ENCODE data around the gene SEMA4G. TPM values are rescaled to one million over a fixed set of nuclear protein-coding genes. Genes with fewer than 3 reads are reported as not detected.
A peak's percentile ranks its signal among the peaks of the same experiment; 100 is the strongest.

SEMA4G gene, protein sequence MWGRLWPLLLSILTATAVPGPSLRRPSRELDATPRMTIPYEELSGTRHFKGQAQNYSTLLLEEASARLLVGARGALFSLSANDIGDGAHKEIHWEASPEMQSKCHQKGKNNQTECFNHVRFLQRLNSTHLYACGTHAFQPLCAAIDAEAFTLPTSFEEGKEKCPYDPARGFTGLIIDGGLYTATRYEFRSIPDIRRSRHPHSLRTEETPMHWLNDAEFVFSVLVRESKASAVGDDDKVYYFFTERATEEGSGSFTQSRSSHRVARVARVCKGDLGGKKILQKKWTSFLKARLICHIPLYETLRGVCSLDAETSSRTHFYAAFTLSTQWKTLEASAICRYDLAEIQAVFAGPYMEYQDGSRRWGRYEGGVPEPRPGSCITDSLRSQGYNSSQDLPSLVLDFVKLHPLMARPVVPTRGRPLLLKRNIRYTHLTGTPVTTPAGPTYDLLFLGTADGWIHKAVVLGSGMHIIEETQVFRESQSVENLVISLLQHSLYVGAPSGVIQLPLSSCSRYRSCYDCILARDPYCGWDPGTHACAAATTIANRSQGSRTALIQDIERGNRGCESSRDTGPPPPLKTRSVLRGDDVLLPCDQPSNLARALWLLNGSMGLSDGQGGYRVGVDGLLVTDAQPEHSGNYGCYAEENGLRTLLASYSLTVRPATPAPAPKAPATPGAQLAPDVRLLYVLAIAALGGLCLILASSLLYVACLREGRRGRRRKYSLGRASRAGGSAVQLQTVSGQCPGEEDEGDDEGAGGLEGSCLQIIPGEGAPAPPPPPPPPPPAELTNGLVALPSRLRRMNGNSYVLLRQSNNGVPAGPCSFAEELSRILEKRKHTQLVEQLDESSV
- 0.10 TPM for total RNA-seq

DNA sequence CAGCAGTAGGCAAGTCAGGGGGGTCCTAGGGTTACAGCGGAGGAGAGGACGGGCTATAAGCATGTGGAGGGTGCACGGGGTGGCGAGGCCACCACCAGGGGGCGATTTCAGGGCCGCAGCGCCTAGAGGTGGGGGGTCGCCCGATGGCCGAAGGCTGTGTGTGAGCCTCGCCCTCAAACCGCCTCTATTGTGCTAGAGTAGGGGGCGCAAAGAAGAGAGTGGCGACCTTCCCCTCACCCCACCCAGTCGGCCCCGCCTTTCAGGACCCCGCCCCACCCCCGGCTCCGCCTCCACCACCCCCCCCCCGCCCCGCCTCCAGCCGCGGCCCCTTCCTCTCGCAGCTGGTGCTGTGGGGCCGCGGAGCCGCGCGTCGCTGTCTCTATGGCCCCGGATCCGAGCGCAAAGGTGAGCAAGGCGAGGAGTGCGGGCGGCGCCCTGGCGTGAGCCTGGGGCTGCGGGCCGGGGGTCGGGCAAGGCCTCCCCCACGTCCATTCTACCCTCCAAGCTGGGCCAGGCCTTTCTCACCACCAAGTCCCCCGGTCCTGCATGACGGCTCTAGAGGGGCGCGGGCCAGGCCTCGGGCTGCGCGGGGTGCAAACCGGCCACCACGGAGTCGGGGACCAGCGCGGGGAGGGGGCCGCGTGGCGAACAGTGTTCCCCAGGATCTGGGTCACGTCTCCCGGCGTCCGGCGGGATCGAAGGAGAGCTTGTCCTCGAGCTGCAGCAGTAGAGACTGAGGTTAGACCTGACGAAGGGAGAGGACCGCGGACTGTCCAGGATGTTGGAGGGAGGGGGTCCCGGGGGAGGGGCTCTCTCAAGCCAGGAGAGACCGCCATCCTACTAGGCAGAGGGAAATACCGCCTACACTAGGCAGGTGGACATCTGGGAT lies at the start of gene SEMA4G:
Gene SEMA4G, plus strand, starts transcription at position 318 of the 889 bp plus-strand sequence. CDS start 3,409 bp downstream, outside the sequence.
- peaks cover 14% of the 10 kb centered on the region for H3K4me1 ChIP-seq (ENCODE audit: insufficient read depth, low read length)
- H3K9me3 ChIP-seq (ENCODE audit: low read depth, low read length) = no peaks in the 10 kb centered on the region
- H3K27me3 ChIP-seq (ENCODE audit: insufficient read depth, low read length) = no peaks in the 10 kb centered on the region
- peak within 1 kb of the TSS; percentile 24 for H3K4me3 ChIP-seq (ENCODE audit: low read length)

DNA sequence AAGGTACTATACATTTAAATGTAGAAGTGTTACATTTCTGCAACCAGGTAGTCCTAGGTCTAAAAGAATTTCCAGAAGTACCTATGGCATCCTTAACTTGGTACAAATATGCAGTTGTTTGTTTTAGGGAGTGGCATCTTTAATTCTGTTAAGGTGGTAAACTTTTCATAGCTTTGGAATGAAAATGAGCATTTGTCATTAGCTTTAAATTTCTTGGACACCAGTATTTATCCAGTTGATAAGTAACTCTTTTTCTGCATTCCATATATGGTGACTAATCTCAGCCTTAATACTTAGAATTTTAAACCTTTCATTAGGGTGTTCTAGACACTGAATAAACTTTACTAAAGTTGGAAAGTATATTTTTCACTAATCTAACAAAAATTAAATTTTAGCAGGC lies 45.7 kb upstream of the SEMA4G start:
- Histone ChIP-seq H3K9me3 (ENCODE audit: low read depth, low read length) (no peaks in the 10 kb centered on the region), H3K4me3 (ENCODE audit: low read length) (no peak overlapping the region), H3K4me1 (ENCODE audit: insufficient read depth, low read length) (no peaks in the 10 kb centered on the region), H3K27me3 (ENCODE audit: insufficient read depth, low read length) (no peaks in the 10 kb centered on the region)

DNA sequence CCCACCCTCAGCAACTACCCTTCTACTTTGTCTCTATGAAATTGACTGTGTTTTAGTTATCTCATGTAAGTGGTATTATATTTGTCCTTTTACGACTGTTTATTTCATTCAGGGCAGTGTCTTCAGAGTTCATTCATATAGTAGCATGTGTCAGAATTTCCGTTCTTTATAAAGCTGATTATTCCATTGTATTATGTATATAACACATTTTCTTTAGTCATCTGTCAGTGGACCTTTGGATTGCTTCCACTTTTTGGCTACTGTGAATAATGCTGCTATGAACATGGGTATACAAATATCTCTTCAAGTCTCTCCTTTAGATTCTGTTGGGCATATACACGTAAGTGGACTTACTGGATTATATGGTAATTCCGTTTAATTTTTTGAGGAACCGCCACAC lies 42.0 kb upstream of the SEMA4G start:
- no peaks in the 10 kb centered on the region for H3K9me3 ChIP-seq (ENCODE audit: low read depth, low read length)
- H3K27me3 ChIP-seq (ENCODE audit: insufficient read depth, low read length) = no peaks in the 10 kb centered on the region
- H3K4me3 ChIP-seq (ENCODE audit: low read length) = no peak overlapping the region
- H3K4me1 ChIP-seq (ENCODE audit: insufficient read depth, low read length) = no peaks in the 10 kb centered on the region

DNA sequence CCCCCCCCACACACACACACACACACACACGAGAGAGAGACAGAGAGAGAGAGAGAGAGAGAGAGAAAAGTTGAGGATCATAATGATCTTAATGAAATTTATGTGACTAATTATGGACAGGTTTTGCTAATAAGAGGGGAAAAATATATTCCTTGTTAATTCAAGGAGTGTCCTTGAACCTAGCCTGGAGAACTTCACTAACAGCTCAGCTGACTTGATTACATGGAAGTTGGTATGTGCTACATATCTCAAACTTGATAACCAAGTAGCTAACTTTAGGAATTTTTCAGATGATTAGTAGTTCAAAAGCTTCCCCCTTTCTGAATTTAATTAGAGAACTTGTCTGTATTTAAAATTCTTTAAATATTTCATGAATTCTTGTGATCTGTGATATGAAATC lies 41.3 kb upstream of the SEMA4G start:
- Histone ChIP-seq H3K4me3 (ENCODE audit: low read length) (no peak overlapping the region), H3K27me3 (ENCODE audit: insufficient read depth, low read length) (no peaks in the 10 kb centered on the region), H3K9me3 (ENCODE audit: low read depth, low read length) (no peaks in the 10 kb centered on the region), H3K4me1 (ENCODE audit: insufficient read depth, low read length) (no peaks in the 10 kb centered on the region)

DNA sequence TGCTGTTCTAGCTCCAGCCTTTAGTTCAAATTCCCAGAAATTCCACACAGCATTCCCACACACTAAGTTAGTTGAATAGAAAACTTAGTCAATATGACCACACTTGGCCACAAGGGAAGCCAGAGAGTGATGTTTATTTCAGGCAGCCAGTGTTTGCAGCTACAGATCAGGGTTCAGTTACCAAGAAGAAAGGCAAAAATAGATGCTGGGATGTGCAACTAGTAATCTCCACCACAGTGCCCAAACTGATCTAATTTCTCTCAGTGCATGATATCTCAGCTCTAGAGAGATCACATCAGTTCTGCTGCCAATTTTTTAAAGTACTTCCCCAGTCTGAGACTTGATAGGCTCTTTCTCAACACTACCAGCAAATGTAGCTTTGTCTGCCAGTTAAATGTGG lies 38.9 kb upstream of the SEMA4G start:
- no peaks in the 10 kb centered on the region for H3K4me1 ChIP-seq (ENCODE audit: insufficient read depth, low read length)
- H3K4me3 ChIP-seq (ENCODE audit: low read length) = no peak overlapping the region
- H3K9me3 ChIP-seq (ENCODE audit: low read depth, low read length) = no peaks in the 10 kb centered on the region
- no peaks in the 10 kb centered on the region for H3K27me3 ChIP-seq (ENCODE audit: insufficient read depth, low read length)

DNA sequence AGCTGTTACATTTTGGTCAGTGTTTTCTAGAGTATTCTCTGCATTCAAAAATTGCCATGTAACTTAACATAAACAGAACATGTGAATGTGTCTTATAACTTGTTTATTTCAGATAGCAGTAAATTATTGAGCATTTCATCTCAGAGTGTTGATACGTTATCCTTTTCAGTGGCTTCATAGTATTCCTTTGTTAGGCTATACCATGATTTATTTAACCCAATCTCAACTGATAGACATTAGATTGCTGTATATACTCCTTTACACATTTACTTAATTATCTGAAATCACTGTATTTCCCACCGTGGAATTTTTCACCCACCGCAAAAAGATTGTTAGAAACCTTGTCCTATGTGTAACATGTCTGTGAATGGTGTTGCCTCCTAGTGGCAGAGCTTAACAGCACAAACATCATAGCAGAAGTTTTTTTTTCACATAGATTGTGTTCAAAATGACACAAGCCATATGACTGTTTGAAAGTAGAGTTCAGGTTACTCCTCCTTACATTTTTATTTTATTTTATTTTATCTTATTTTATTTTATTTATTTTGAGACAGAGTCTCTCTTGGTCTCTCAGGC lies 35.1 kb upstream of the SEMA4G start:
- H3K4me3 ChIP-seq (ENCODE audit: low read length) = no peak overlapping the region
- H3K27me3 ChIP-seq (ENCODE audit: insufficient read depth, low read length) = no peaks in the 10 kb centered on the region
- no peaks in the 10 kb centered on the region for H3K9me3 ChIP-seq (ENCODE audit: low read depth, low read length)
- H3K4me1 ChIP-seq (ENCODE audit: insufficient read depth, low read length) = no peaks in the 10 kb centered on the region

DNA sequence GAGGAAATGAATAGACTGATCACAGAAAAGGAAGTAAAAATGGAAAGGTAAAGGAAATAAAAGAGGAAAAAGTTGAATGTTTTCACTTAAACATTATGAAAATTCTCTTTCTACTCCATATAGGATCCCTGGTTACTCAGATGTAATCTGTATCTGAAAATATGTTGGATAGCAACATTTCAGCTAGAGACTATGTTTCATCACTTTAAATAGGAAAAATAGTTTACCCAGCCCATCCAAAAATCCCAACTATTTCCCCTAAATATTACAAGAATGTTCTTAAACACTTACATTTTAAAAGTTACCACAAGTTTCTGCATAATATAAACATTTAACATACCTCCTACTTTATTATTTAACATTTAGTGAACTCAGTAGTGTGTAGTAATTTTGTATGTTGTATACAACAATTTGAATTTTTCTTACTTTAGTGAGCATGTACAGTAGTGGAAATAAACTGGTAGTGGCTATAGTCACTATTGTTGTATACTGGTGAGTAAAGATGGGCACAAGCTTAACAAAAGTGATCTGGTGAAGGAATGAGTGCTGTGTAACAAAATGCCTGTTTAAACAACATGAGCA lies 29.4 kb upstream of the SEMA4G start:
- H3K4me1 ChIP-seq (ENCODE audit: insufficient read depth, low read length) = no peaks in the 10 kb centered on the region
- no peaks in the 10 kb centered on the region for H3K27me3 ChIP-seq (ENCODE audit: insufficient read depth, low read length)
- no peak overlapping the region for H3K4me3 ChIP-seq (ENCODE audit: low read length)
- no peaks in the 10 kb centered on the region for H3K9me3 ChIP-seq (ENCODE audit: low read depth, low read length)

DNA sequence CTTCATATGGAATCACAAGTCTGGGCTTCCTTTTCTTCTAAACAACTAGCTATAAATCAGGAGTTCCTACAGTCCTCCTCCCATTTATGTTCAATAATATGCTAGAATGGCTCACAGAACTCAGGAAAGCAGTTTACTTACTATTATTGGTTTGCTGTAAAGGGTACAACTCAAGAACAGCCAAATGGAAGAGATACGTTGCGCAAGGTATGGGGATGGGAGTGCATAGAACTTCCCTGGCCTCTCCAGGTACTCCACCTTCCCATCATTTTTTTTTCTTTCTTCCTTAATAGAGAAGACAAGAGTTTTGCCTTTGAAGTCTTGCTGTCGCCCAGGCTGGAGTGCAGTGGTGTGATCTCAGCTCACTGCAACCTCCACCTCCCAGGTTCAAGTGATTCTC lies 27.1 kb upstream of the SEMA4G start:
- no peaks in the 10 kb centered on the region for H3K27me3 ChIP-seq (ENCODE audit: insufficient read depth, low read length)
- H3K4me3 ChIP-seq (ENCODE audit: low read length) = no peak overlapping the region
- no peaks in the 10 kb centered on the region for H3K9me3 ChIP-seq (ENCODE audit: low read depth, low read length)
- no peaks in the 10 kb centered on the region for H3K4me1 ChIP-seq (ENCODE audit: insufficient read depth, low read length)

DNA sequence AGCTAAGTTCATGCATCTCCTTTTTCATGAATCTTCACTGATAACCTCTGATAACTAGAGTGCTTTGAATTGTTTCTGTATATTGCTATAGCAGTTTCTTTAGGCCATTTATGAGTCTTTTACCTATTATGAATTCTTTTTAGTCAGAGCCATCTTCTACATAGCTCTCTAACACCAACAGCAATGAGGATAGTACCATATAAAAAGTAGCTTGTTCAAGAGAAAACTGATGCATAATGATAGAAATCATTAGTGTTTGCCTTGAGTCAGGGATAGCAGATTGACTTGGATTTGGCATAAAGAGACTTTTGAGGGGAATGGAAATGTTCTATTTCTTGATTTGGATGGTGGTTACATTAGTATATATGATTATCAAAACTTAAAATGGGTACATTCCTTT lies 25.8 kb upstream of the SEMA4G start:
- Histone ChIP-seq H3K4me3 (ENCODE audit: low read length) (no peak overlapping the region), H3K4me1 (ENCODE audit: insufficient read depth, low read length) (no peaks in the 10 kb centered on the region), H3K9me3 (ENCODE audit: low read depth, low read length) (no peaks in the 10 kb centered on the region), H3K27me3 (ENCODE audit: insufficient read depth, low read length) (no peaks in the 10 kb centered on the region)

DNA sequence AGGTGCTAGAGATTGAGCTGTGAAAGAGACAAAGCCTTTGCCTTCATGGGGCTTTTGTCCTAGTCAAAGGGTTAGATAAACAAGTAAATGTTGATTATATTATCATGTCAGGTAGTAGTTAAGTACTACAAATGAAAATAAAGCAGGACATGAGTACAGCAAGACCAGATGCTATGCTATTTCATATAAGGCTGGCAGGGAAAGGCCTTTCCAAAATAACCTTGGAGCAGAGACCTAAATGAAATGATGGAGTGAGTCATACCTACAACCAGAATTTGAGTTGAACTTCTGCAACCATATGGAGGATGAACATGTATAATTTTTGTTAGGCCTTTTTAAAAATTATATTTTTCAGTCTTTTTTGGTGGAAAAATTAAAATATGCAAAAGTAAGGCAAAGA lies 23.6 kb upstream of the SEMA4G start:
- Histone ChIP-seq H3K4me1 (ENCODE audit: insufficient read depth, low read length) (no peaks in the 10 kb centered on the region), H3K9me3 (ENCODE audit: low read depth, low read length) (no peaks in the 10 kb centered on the region), H3K4me3 (ENCODE audit: low read length) (no peak overlapping the region), H3K27me3 (ENCODE audit: insufficient read depth, low read length) (no peaks in the 10 kb centered on the region)

DNA sequence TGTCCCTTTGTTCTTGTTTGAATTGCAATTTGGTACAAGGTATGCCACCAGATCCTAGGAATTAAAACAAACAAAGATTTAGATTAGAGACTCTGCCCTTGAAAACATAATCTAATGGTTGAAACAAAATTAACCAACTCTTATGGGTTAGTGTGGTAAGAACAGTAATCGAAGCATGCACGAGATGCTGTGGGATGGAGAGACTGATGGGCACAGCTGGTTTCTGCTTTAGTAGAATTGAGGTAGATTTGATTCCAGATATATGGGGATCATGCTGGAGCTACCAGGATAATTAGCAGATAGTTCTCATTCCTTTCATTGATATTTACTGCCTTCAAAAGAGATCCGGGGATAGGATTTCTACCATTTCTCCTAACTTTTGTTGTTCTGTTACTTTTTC lies 20.4 kb upstream of the SEMA4G start:
- no peaks in the 10 kb centered on the region for H3K9me3 ChIP-seq (ENCODE audit: low read depth, low read length)
- no peaks in the 10 kb centered on the region for H3K4me1 ChIP-seq (ENCODE audit: insufficient read depth, low read length)
- H3K27me3 ChIP-seq (ENCODE audit: insufficient read depth, low read length) = no peaks in the 10 kb centered on the region
- H3K4me3 ChIP-seq (ENCODE audit: low read length) = no peak overlapping the region

DNA sequence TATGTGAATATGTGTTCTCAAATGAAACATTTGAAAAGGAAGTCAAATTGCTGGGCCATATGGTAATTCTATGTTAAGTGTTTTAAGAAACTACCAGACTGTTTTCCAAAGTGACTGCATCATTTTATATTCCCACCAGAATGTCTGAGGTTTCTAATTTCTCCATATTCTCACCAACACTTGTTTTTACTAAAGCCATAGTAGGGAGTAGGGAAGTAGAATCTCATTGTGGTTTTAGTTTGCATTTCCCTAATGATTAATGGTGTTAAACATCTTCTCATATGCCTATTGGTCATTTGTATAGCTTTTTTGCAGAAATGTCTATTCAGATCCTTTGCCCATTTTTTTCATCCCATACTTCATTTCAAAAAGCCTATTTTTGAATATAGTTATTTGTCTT lies 9.1 kb upstream of the SEMA4G start:
- Histone ChIP-seq H3K9me3 (ENCODE audit: low read depth, low read length) (no peaks in the 10 kb centered on the region), H3K27me3 (ENCODE audit: insufficient read depth, low read length) (no peaks in the 10 kb centered on the region), H3K4me3 (ENCODE audit: low read length) (no peak overlapping the region), H3K4me1 (ENCODE audit: insufficient read depth, low read length) (no peaks in the 10 kb centered on the region)

DNA sequence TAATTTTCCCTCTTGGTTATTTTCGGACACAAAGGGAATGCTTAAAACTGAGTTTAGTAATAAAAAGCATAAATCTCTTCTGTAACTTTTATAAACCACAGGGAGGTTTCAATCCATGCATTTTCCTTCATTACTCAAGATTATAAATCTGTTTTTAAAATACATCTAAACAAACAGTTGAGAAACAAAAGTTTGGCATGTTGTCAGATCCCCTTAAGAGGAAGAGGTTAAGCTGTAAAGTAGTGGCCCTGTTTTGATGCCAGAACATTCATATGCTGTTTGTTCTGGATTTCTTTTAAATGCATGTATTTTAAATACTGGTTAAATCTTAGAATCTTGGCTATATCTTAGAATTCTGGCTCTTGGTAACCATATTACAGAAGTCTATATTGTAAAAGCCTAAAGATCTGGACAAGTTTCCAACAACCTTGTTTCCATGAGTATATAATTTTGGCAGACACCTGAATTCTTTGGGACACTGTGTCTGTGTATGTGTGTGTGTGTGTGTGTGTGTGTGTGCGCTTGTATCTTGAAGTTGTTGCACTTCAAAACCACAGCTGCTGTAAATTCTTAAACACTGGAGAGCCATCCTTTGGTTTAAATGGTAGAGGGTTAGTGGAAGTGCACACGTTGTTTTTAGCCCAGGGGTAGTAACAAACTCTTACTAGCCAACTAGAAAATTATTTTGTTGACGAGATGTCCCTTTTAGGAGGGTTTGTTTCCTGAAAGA lies 6.8 kb upstream of the SEMA4G start:
- no peaks in the 10 kb centered on the region for H3K27me3 ChIP-seq (ENCODE audit: insufficient read depth, low read length)
- H3K4me1 ChIP-seq (ENCODE audit: insufficient read depth, low read length) = no peaks in the 10 kb centered on the region
- no peaks in the 10 kb centered on the region for H3K9me3 ChIP-seq (ENCODE audit: low read depth, low read length)
- H3K4me3 ChIP-seq (ENCODE audit: low read length) = no peak overlapping the region

DNA sequence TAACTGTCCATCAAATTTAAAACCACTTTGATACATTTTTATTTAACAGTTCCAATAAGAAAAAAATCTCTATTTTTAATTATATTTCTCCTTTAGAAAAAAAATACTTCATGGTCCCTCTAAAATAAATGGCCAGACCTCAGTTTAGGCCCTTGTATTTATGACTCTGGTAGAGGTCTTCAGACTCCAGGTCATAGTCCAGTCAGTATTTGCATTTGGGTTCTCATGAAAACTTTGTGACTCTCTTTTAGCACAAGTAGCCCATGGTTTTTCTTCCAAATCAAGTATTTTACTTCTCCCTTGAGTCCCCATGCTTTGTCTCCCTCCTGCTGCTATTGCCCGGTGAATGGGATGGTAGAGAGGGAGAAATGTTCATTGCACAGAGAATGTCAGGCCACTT lies 5.5 kb upstream of the SEMA4G start:
- no peaks in the 10 kb centered on the region for H3K27me3 ChIP-seq (ENCODE audit: insufficient read depth, low read length)

More for the DNA sequence above, 5.5 kb upstream of the SEMA4G start:
- peaks cover 4% of the 10 kb centered on the region for H3K4me1 ChIP-seq (ENCODE audit: insufficient read depth, low read length)
- H3K9me3 ChIP-seq (ENCODE audit: low read depth, low read length) = no peaks in the 10 kb centered on the region
- no peak overlapping the region for H3K4me3 ChIP-seq (ENCODE audit: low read length)
